Subcutaneous adipose tissue (tissue), 4 donors: Measurements from ENCODE around the gene NR4A1. TPM values are rescaled to one million over a fixed set of nuclear protein-coding genes. Genes with fewer than 3 reads are reported as not detected.

ENCODE experiments used
- CTCF ChIP-seq: fragments of 450-650 bp; IDR thresholded peaks from one replicate; pipeline ENCODE4 v1.5.1; 2016; ENCODE audit warnings: low read depth, mild to moderate bottlenecking, control low read depth, antibody characterized with exemption, moderate library complexity
- total RNA-seq, 4 donors: library from RNA; depleted of rRNA; stranded (reverse); fragments of >200 nt; gene quantifications; one replicate each; pipeline ENCODE4 v1.1.0, GENCODE V29; 2016

Gene NR4A1
- total RNA-seq, 4 donors from 2014 or later = 20.1 to 84.6 (median 40.3) TPM

GRCh38 chr12:52020539-52021336, 30.5 kb upstream of the NR4A1 start:
- no peak for TF ChIP-seq CTCF

- no peak for TF ChIP-seq CTCF
These were observed 28.4 kb upstream of the NR4A1 start for GRCh38 chr12:52022841-52023181.

- no peak for TF ChIP-seq CTCF
These were observed 27.9 kb upstream of the NR4A1 start for GRCh38 chr12:52023182-52023975.

DNA sequence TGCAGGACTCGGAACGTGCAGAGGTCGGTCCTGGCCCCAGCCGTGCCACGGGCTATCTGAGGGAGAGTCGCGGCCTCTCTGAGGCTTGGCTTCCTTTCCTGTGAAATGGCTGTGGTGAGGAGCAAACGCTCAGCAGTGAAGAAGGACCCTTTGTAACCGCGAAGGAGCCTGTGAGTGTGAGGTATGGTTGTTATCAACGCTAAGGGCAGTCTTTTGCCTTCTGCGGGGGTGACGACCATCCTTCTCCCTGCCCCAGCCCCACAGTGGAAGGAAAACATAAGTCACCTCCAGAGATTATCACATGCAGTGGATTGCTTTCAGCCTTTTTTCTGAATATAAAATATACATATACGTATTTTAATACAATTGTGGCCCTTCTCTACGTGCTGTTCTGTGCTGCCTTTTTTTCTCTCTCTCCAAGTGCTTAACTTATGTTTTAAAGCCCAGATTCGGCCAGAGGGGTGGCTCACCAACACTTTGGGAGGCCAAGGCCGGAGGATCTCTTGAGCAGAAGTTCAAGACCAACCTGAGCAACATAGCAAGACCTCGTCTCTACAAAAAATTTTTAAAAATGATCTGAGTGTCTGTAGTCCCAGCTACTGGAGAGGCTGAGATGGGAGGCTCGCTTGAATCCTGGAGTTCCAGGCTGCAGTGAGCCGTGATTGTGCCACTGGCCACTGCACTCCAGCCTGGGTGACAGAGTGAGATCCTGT, 27.1 kb upstream of the NR4A1 start:
- no peak for TF ChIP-seq CTCF

DNA sequence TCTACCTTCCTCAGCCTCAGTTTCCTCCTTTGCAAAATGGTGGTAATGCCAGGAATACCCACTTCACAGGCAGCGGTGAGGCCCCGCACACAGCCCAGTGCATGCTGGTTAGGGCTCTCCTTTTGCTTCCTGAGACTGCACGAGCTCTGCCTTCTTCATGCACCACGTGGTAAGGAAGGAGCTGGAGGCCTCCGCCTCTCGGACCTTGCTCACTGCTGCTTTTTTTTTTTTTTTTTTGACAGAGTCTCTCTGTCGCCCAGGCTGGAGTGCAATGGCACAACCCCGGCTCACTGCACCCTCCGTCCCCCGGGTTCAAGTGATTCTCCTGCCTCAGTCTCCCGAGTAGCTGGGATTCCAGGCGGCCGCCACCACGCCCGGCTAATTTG, 26.4 kb upstream of the NR4A1 start:
- TF ChIP-seq CTCF = no peak

- TF ChIP-seq CTCF = no peak
These were observed 25.0 kb upstream of the NR4A1 start for GRCh38 chr12:52026263-52026662.
